M059J (cell line): ENCODE measurements around the gene SHLD2. TPM values are rescaled to one million over a fixed set of nuclear protein-coding genes. Genes with fewer than 3 reads are reported as not detected.
"Not testable (repeated sequence)": the region's sequence is repeated elsewhere in the genome, so short reads cannot be mapped to it uniquely, and the experiment has no call there.

Experiments used
- DNase-seq: peaks from one replicate; pipeline ENCODE4 v3.0.0-alpha.2; 2012; ENCODE audit warnings: low read depth
- total RNA-seq: library from RNA; depleted of rRNA; stranded (reverse); fragments of >200 nt; shearing (Covaris generic); gene quantifications from 2 replicates; pipeline ENCODE4 v1.2.3, GENCODE V29; 2014; rRNA removed

Gene SHLD2
- total RNA-seq, 1 experiment from 2014 or later: 20.9 TPM

- DNase-seq: not testable (repeated sequence)
Measured at GRCh38 chr10:87216120-87216519, 121.1 kb downstream of the SHLD2 start.

GRCh38 chr10:87219370-87219769 lies 124.4 kb downstream of the SHLD2 start:
- DNase-seq: not testable (repeated sequence)

- DNase-seq: not testable (repeated sequence)
Measured at GRCh38 chr10:87222789-87223188, 127.8 kb downstream of the SHLD2 start.

GRCh38 chr10:87225148-87225547 lies 130.1 kb downstream of the SHLD2 start, which contains the start of gene NUTM2A:
Gene NUTM2A (plus strand): TSS chr10:87225448. CDS start chr10:87225831, 383 bp downstream.
- DNase-seq: not testable (repeated sequence)

GRCh38 chr10:87228247-87228646 lies 133.2 kb downstream of the SHLD2 start:
- DNase-seq: not testable (repeated sequence)

- not testable (repeated sequence) for DNase-seq
Measured at GRCh38 chr10:87229211-87229610, 134.2 kb downstream of the SHLD2 start.

GRCh38 chr10:87234854-87235253 lies 139.8 kb downstream of the SHLD2 start:
- DNase-seq: not testable (repeated sequence)

- DNase-seq: not testable (repeated sequence)
Measured at GRCh38 chr10:87237244-87237643, 142.2 kb downstream of the SHLD2 start.

- not testable (repeated sequence) for DNase-seq
Measured at GRCh38 chr10:87239346-87239808, 144.4 kb downstream of the SHLD2 start.

Other genes starting within 250 kb of the SHLD2 start
- 0.84 TPM in 1 of 2 replicates, not detected in the other for gene MMRN2, start 137.6 kb upstream of the SHLD2 start, total RNA-seq
- 3.2 and 5.5 TPM in 2 replicates for gene SNCG, start 136.6 kb upstream of the SHLD2 start, total RNA-seq
- gene ADIRF, start 126.7 kb upstream of the SHLD2 start, total RNA-seq: 4.2 and 4.7 TPM in 2 replicates
- gene FAM25A, start 74.9 kb upstream of the SHLD2 start, total RNA-seq: not detected in 2 replicates
- 138 and 149 TPM in 2 replicates for gene GLUD1, start 363 bp upstream of the SHLD2 start, total RNA-seq
- 0.20 and 2.4 TPM in 2 replicates for gene NUTM2A, start 130.2 kb downstream of the SHLD2 start, total RNA-seq